NCI-H82 treated with DMSO at 0.1 percent for 48 hours (cell line): ENCODE measurements around the gene ANKFY1.
"Not testable (repeated sequence)": the region's sequence is repeated elsewhere in the genome, so short reads cannot be mapped to it uniquely, and the experiment has no call there.

Experiments
- DNase-seq: peaks from one replicate; lab custom pipeline; 2025; ENCODE audit not compliant: unreplicated experiment; lab: John Stamatoyannopoulos, UW

Gene ANKFY1

DNA sequence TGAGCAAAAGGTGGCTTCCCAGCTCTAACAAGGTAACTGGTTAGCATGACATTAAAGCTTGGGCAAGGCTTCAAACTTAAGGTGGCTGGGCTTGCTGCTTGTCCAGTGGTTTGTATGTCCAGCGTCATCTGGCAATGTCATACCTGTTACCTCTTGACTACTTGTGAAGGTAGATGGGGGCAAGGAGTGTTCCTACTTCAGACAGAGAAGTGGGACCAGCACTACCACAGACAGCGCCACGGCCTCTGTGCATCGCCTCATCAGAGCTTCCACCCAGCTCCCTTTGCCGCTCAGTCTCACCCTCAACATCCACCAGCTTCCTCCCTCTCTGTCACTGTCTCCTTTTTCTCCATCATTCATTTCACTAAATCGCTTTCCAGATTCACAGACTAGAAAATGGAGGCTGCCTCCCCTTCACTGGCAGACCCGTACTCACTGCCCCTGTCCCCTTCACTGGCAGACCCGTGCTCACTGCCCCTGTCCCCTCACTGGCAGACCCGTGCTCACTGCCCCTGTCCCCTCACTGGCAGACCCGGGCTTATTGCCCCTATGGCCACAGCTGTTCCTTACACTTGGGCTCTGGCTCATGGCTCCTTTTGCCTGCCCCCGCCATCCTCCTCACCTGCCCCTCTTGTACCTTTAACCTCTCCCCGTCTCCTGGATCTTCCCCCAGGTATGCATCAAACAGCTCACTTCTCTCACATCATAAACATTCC is 106.0 kb downstream of the ANKFY1 start:
- DNase-seq, result no peak

DNA sequence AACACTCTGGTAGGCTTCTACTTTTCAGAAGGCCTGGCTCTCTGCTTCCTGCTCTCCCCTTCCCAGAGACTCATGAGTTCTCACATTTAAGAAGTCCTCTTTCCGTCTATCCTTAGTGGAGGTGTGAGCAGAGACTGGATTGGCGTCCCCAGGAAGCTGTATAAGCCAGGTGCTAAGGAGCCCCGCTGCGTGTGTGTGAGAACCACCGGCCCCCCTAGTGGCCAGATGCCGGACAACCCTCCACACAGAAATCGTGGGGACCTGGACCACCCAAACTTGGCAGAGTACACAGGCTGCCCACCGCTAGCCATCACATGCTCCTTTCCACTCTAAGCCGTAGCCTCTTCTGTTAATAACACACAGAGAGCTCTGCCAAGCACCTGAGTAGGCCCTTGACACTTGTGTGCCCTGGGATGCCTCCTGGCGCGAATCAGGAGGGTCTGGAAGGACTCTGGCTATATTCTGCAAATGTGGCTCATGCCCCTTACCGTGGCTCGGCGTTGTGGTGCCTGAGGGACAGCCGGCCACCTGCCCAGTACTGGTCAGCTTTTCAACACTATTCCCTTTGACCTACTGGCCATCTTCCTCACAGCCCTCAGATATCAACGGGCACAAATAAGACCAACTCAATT is 106.9 kb downstream of the ANKFY1 start:
- no peak for DNase-seq

DNA sequence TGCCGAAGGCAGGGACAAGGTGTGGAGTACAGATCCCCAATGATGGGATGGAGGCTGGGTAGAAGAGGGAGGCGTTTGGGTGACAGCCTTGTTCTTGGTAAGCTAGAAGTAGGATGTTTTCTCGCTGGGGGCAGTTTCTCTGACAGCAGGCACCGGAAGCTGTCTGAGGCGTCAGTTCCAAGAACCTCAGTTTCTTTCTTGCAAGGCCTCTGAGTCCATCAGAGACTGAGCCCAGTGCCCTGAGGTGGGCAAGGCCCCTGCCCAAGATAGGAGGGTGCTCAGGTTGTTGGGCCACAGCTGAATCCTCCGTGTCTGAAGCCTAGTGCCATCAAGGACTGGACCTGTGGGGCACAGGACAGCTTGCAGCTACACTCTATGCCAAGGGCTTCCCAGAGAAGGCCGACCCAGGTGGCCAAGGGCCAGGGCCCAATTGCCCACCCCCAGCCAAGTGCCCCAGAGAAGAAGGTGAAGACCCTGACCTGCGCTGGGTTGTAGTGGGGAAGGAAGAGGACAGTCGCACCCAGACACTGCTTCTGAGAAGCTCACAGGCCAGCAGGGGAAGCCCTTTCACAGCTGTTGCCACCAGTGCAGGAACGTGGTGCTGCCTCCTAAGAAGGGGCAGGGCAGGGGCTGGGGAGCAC is 107.7 kb downstream of the ANKFY1 start:
- no peak for DNase-seq

DNA sequence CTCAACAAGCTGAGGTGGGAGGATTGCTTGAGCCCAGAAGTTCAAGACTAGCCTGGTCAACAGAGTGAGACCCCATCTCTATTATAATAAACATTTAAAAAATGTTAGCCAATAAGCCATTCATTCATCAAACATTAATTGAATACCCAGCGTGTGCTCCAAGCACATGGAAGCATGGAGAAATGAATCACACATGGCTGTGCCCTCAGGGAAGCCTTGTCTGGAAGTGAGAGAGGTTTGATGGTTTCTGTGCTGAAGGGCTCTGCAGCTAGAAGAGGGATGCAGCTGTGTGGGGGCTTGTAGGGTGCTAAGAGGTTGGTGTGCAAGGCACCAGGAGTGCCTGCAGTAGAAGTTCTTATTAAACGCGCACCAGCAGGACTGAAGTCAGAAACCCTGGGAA is 109.6 kb downstream of the ANKFY1 start:
- DNase-seq, result no peak

DNA sequence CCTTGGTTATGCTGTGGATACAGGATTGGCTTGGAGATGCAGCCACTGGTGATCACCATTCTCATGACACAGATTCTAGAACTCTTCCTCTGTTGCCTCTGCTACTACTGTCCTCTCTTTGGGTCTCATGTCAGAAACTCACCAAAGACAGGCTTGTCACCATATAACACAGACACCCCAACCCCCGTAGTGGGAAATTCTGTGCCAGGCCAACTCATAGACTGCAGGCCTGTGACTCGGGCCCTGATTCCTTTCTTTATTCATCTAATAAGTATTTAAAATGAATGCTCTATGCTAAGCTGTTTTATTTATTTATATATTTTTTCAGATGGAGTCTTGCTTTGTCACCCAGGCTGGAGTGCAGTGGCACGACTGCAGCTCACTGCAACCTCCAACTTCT is 111.3 kb downstream of the ANKFY1 start:
- DNase-seq, result no peak

DNA sequence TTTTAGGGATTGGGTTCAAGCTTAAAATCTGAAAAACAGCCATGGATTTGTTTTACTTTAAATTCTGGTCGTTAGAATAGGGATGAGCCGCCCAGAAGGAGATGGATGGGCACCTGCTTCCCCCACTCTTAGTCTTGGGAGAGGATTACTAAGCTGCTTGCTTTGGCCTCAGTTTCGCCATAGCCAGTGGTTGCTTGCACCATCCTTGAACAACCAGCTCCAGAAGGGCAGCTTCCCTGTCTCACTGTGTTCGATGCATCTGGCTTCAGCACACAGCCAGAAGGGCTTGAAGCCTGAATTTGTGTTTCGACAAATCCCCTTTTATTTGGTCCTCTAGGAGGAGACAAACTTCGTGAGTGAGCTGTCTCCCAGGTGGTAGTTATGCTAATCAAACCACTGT is 113.7 kb downstream of the ANKFY1 start:
- no peak for DNase-seq

DNA sequence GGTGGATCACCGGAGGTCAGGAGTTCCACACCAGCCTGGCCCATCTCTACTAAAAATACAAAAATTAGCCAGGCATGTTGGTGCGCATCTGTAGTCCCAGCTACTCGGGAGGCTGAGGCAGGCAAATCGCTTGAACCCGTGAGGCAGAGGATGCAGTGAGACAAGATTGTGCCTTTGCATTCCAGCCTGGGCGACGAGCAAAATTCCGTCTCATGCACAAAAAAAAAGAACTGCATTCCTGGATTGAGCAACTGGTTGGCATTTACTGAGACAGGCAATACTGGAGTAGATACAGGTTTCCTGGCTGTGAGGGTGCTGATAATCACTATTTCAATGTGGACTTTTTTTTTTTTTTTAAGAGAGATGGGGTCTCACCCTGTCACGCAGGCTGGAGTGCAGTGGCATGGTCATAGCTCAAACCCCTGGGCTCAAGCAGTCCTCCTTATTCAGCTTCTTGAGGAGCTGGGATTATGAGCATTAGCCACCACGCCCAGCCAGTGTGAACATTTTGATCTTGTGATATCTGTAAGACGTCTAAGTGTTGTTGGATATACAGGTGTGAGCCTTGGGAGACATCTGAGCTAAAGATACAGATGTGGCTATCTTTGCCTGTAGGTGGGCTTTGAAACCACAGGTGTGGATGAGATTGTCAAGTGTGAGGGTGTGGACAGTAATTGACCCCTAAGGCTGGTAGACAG is 115.0 kb downstream of the ANKFY1 start:
- no peak for DNase-seq

DNA sequence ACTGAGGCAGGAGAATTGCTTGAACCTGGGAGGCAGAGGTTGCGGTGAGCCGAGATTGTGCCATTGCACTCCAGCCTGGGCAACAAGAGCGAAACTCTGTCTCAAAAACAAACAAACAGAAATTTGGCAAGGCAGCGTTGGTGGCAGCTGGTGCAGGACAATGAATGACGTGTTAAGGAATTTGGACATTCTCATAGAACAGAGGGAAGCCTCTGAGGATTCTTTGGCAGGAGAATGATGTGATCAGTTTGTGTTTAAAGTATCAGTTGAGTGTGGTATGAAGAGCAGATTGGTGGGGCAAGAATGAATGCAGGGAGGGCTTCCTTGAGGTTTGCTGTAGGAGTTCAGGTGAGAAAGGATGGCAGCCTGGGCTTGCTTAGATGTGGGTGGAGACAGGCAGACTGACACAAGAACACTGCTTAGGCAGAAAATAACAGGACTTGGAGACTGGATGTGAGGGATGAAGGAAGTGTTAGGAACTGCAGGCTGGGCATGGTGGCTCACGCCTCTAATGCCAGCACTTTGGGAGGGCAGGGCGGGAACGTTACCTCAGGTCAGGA is 115.9 kb downstream of the ANKFY1 start:
- DNase-seq, result no peak

DNA sequence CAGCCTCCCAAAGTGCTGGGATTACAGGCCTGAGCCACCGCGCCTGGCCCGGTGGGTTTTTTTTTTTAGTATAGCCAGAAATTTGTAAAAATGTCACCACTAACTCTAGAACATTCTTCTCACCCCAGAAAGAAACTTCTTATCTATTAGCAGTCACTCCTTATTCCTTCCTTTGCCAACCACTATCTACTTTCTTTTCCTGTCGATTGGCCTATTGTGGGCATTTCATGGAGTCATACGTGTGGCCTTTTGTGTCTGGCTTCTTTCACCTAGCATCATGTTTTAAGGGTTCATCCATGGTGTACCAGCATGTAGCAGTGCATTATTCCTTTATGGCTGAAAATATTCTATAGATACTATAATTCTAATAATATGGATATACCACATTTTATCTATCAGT is 117.1 kb downstream of the ANKFY1 start:
- DNase-seq, result no peak

DNA sequence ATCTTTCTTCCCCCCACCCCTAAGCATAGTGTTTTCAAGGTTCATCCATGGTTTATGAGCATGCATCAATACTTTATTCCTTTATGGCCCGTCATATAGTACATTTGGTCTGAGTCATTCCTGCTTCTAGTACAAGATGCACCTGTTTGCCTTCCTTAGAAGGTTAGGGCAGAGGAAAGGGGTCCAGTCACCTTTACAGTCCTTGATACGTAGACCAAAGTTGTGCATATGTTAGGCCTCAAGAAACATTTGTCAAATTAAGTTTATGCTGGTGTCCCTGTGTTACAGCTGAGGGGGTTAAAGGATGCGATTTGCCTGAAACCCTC is 119.4 kb downstream of the ANKFY1 start:
- no peak for DNase-seq

DNA sequence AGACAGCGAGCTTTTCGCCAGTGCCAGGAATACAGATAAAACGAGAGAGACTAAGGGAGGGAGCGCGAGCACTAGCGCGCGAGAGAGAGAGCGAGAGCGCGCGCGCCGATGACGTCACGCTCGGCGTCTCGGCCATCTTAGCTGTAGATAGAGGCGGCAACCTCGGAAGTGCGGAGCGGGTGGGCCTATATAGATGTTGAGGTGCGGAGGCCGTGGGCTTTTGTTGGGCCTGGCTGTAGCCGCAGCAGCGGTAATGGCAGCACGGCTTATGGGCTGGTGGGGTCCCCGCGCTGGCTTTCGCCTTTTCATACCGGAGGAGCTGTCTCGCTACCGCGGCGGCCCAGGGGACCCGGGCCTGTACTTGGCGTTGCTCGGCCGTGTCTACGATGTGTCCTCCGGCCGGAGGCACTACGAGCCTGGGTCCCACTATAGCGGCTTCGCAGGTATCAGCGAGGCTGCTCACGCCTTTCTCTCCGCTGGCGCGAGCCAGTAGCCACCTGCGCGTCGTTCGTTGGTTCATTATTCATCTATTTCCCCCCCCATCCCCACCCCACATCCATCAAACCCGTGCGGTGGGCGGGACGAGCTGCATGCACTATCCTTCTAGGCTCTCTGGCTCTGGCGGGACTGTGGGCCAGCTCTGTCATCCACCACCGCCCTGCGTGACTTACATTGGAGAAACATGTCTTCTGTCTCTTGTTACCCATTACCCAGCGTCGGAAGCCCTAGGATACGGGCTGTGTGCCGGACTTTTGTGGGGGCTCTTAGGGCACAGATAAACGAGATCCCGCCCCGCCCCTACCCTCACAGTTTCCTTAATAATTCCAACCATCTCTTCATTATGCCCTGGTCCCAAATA is 120.0 kb downstream of the ANKFY1 start:
- DNase-seq, result peak; percentile 82

DNA sequence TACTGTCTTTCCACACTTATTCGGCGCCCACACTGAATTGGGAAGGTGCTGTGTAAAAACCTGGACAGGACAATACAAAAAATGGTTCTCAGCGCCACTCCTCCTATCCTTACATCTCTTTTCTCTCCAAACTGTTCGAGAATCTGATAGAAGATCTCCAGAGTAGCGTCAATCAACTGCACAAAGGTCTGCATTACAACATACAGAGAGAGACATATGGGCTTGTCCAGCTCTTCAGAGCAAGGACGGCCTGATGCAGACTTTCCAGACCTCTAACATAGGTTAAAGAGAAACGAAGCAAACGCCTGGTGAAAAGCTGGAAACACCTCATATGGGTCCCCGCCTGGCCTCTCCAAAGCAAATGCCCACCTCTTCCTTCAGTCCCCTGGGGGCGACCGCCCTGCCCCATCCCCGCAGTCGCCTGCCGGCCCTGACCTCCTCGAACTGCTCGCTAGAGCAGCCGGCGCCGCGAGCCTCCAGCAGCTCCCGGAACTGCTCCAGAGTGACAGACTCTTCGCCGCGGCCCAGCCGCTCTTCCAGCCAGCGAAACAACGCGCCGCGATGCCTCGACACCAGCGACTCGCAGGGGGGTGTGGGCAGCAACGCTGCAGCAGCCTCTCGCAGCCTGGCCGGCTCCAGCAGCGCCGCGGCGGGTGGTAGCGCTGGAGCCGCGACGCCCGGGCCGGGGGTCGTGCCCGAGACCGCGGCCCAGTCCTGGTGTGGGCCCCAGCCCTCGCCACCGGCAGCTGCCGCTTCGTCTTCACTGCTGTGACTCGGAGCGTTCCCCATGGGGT is 121.5 kb downstream of the ANKFY1 start:
- no peak for DNase-seq

DNA sequence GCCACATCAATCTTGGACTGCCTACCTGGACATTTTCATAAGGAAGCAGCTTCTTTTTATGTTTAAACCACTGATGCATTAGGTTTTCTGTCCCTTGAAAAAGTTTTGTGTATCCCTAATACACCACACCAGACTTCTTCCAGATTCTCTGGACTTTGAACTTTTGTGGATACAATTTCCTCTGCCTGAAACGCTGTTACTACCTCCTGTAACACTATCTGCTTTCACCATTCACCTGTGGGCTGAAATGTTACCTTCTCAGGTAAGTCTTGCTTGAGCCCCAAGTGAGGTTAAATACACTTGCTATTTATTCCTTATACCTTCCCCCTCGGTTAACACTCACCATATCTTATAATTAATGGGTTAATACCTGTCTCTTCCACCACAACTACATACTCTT is 123.7 kb downstream of the ANKFY1 start:
- DNase-seq, result no peak

DNA sequence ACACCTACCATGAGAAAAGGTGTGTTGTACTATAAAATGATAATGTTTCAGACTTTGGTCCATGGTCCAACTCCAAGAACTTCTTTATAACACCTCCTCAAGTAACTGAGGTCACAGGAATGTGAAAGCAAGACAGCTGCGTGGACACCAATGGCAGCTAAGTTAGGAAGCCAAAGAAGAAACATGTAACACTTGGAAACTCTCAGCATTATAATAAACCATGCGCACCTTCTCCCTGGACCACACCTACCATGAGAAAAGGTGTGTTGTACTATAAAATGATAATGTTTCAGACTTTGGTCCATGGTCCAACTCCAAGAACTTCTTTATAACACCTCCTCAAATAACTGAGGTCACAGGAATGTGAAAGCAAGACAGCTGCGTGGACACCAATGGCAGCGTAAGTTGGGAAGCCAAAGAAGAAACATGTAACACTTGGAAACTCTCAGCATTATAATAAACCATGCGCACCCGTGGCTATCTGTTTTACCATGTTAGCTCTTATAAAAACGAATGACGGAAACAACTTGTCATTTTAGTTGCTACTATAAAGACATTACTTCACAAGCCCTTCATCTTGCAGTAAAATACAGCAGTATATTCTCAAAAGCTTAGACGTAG is 124.8 kb downstream of the ANKFY1 start:
- not testable (repeated sequence) for DNase-seq

DNA sequence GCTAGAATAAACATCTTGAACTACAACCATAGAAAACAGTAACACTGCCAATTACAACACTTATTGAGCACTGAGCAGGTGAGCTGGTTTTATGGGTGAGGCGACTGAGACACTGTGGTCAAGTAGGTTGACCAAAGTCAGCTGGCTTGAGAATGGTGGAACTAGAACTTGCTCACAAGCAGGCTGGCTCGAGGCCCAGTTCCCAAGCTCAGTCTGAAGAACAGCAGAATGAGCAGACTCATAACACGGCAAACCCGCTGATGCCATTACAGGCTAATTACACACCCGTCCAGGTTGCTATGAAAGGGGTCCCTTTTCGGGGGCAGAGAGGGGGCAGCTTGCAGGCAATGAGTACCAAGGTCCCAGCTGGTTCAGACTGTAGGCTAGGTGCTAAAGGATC is 127.4 kb downstream of the ANKFY1 start:
- DNase-seq, result no peak

DNA sequence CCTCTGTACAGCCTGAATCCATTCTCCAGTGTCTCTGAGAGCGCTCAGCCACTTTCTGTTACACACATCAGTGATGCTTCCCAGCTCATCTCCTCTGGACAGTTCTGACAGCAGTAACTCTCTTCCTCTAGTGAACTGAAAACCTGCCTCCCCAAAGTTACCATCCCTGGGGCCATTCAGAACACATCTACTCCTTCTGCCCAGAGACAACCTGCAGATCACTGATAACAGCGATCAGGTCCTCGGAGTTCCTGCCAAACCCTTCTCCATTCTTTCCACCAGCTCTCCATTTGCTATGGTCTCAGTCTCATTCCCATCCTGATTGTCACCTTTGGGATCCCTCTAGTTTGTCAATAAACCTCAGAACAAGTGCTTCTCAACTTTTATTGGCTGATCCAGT is 128.3 kb downstream of the ANKFY1 start:
- DNase-seq, result no peak

DNA sequence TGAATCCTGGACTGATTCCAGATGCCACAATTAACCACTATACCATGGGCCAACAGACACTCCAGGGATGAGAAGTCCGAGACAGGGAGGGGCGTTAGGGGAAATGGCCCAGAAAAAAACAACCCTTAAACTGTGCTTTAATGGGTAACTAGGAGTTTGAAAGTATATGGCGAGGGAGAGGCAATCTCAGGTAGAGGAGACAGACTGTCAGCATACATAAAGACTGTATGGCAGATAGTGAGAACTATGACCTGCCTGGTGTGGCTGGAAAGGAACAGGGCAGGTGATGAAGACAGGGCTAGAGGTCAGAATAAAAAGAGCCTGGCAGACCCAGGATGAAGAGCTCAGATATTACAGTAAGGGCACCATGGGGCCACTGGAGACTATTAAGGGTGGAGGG is 129.1 kb downstream of the ANKFY1 start:
- DNase-seq, result no peak

DNA sequence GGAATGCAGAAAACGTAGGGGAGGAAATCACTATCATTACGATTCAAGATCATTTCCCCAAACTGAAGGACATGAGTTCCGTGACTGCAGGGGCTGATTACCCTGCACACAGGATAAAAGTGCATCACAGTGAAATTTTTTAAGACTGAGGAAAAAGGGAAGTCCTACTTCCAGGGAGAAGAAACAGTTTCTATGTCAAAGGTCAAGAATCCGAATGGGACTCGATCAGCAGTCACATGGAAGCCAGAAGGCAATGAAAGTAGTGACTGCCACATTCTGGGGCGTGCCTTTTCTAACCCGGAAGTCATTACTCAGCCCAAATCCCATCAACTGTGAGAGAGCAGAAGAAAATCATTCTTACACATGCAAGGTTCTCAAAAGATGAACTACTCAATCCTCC is 133.1 kb downstream of the ANKFY1 start:
- DNase-seq, result no peak

DNA sequence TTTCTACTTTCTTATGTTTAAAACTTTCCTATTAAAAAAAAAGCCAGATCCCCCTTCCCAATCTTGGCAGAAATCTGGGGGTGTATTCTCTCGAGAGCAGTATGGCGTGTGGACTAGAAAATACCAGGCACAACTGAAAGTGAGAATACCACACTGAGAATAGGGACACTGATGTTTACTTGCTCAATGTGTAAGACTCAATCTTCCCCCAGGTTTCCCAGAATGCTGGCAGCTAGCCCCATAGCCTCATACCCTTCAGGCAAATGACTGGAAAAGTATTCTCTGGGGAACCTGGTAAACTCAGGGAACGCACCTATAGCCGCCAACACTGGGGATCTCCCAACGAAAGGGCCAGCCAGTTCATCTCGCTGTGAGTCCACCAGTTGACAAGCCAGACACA is 136.2 kb downstream of the ANKFY1 start:
- no peak for DNase-seq

DNA sequence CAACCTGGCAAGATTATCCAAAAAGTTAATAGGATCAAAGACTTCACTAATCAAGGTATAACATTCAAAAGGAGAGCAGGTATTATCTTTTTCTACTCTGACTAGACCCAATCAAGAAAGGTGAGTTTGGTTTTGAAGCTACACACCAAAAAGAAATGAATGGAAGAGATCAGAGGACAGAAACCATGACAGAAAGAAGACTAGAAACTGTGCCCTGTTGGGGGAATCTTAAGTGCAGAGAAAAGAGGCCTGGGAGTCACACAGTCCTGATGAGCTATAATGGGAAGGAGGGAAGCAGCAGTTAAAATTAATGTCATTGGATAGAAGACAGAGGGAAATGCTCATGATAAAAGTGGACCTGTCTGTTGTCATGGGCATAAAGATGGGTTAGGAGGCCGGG is 138.2 kb downstream of the ANKFY1 start:
- DNase-seq, result no peak
